HCT116 (cell line): ENCODE results near the gene TEX55.

ENCODE experiments used
- CEBPB ChIP-seq: IDR thresholded peaks from 2 replicates; pipeline ENCODE4 v1.6.1; 2012; ENCODE audit warnings: low read depth
- CTCF ChIP-seq, 3 experiments: fragments of 200-600 bp in 1 of 3; sonication (generic) in 1 of 3; IDR thresholded peaks in 2 of 3; conservative IDR thresholded peaks in 1 of 3; 2 replicates each; pipeline ENCODE4 v1.5.1; 2012 to 2017; ENCODE audit warnings: low read depth in 2 of 3, low read length in 2 of 3, antibody characterized with exemption in 1 of 3, borderline replicate concordance in 1 of 3, control low read depth in 1 of 3, mild to moderate bottlenecking in 1 of 3, mixed read lengths in 1 of 3, mixed run types in 1 of 3, moderate library complexity in 1 of 3; ENCODE audit not compliant: insufficient read depth in 1 of 3
- ELF1 ChIP-seq: IDR thresholded peaks from 2 replicates; pipeline ENCODE4 v1.6.1; 2012; ENCODE audit warnings: low read depth, borderline replicate concordance
- EZH2 ChIP-seq: fragments of 200-600 bp; sonication (generic); IDR thresholded peaks from 2 replicates; pipeline ENCODE4 v1.6.1; 2017; ENCODE audit warnings: antibody characterized with exemption, mixed run types
- EZH2phosphoT487 ChIP-seq: fragments of 200-600 bp; IDR thresholded peaks from 2 replicates; pipeline ENCODE4 v1.6.1; 2018; ENCODE audit warnings: antibody characterized with exemption, borderline replicate concordance
- POLR2A ChIP-seq: IDR thresholded peaks from 2 replicates; pipeline ENCODE4 v1.7.0; 2011; ENCODE audit warnings: borderline replicate concordance; ENCODE audit not compliant: insufficient read depth, insufficient read length; ENCODE audit errors: extremely low read depth
- POLR2AphosphoS5 ChIP-seq: IDR thresholded peaks from 2 replicates; pipeline ENCODE4 v1.6.1; 2011; ENCODE audit warnings: mild to moderate bottlenecking, low read depth, low read length, moderate library complexity
- SIN3A ChIP-seq: IDR thresholded peaks from 2 replicates; pipeline ENCODE4 v1.6.1; 2012; ENCODE audit warnings: low read depth
- SP1 ChIP-seq: IDR thresholded peaks from 2 replicates; pipeline ENCODE4 v1.6.1; 2012; ENCODE audit warnings: low read depth
- ZFX ChIP-seq: fragments of 450-650 bp; IDR thresholded peaks from 2 replicates; pipeline ENCODE4 v1.6.1; 2017
- TF ChIP-seq, protein P1 (sequence below): IDR thresholded peaks from 2 replicates; pipeline ENCODE4 v1.6.1; 2012; ENCODE audit warnings: low read depth

DNA sequence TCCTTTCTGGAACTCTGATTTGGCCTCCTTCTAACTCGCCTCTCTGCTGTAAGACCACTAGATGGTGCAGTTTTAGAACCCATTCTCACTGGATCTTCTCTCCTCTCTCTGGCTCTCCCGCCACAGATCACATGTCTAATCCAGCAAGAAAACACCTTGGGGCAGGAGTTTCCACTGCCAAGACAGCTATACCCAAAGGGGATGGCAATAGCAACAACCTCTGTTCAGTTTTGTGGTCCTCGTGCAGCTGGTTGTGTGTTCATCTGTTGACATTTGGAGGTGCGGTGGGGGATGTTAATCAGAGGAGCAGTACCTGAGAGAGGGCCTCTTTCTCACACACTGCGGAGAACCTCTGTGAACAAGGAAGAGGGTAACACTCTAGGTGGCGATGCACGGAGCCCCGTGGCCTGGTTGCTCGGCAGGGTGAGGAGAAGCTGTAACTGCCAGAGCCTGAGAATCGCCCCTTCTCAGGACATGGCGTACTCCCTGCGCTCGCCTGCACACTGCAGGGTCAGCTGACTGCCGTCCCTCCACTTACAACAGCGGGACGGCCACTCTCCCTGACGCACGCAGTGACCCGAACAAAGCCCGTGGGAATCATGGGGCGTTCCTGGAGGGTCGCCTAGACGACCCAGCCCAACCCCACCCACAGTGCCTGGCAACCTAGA, at the start of gene TEX55:
- no peak for TF ChIP-seq POLR2A
- TF ChIP-seq EZH2, result no peak
- peak; percentile 38 to 71 (median 68); a peak in 5 of 6 replicates for TF ChIP-seq CTCF (IDR thresholded peaks at IDR 0.05 in 2 of 3, conservative IDR thresholded peaks at IDR 0.05 in 1 of 3; ENCODE audit: borderline replicate concordance in 1 of 3, insufficient read depth in 1 of 3, low read depth in 2 of 3, low read length in 2 of 3)
- TF ChIP-seq, protein P1, sequence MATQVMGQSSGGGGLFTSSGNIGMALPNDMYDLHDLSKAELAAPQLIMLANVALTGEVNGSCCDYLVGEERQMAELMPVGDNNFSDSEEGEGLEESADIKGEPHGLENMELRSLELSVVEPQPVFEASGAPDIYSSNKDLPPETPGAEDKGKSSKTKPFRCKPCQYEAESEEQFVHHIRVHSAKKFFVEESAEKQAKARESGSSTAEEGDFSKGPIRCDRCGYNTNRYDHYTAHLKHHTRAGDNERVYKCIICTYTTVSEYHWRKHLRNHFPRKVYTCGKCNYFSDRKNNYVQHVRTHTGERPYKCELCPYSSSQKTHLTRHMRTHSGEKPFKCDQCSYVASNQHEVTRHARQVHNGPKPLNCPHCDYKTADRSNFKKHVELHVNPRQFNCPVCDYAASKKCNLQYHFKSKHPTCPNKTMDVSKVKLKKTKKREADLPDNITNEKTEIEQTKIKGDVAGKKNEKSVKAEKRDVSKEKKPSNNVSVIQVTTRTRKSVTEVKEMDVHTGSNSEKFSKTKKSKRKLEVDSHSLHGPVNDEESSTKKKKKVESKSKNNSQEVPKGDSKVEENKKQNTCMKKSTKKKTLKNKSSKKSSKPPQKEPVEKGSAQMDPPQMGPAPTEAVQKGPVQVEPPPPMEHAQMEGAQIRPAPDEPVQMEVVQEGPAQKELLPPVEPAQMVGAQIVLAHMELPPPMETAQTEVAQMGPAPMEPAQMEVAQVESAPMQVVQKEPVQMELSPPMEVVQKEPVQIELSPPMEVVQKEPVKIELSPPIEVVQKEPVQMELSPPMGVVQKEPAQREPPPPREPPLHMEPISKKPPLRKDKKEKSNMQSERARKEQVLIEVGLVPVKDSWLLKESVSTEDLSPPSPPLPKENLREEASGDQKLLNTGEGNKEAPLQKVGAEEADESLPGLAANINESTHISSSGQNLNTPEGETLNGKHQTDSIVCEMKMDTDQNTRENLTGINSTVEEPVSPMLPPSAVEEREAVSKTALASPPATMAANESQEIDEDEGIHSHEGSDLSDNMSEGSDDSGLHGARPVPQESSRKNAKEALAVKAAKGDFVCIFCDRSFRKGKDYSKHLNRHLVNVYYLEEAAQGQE, result no peak
- TF ChIP-seq POLR2AphosphoS5, result no peak
- no peak for TF ChIP-seq SP1
- no peak for TF ChIP-seq ZFX
- TF ChIP-seq EZH2phosphoT487, result no peak
- TF ChIP-seq ELF1, result no peak
- TF ChIP-seq CEBPB, result no peak
- no peak for TF ChIP-seq SIN3A
